ENCODE data around the gene AMOT.
A peak's percentile ranks its signal among the peaks of the same experiment; 100 is the strongest.

The AMOT gene

GRCh38 chrX:112841820-112842157, 1.2 kb upstream of the AMOT start:
- no peak for DNase-seq (ENCODE audit: low read depth)
- TF ChIP-seq CTCF (conservative IDR thresholded peaks at IDR 0.05; ENCODE audit: control insufficient read depth, insufficient read depth, low read depth, low read length): no peak

GRCh38 chrX:112841114-112841819, 636 bp upstream of the AMOT start:
- peak; percentile 75 for DNase-seq (ENCODE audit: low read depth)
- no peak for TF ChIP-seq CTCF (conservative IDR thresholded peaks at IDR 0.05; ENCODE audit: control insufficient read depth, insufficient read depth, low read depth, low read length)
- peak overlapping the region; percentile 51 for H3K4me3 ChIP-seq (ENCODE audit: control insufficient read depth, low read depth, low read length)

More at GRCh38 chrX:112841820-112842157, 1.2 kb upstream of the AMOT start:
- H3K4me3 ChIP-seq (ENCODE audit: control insufficient read depth, low read depth, low read length): peak overlapping the region; percentile 38

GRCh38 chrX:112839856-112840255, 775 bp downstream of the AMOT start:
- peak overlapping the region; percentile 51 for H3K4me3 ChIP-seq (ENCODE audit: control insufficient read depth, low read depth, low read length)
- TF ChIP-seq CTCF (conservative IDR thresholded peaks at IDR 0.05; ENCODE audit: control insufficient read depth, insufficient read depth, low read depth, low read length): no peak
- DNase-seq (ENCODE audit: low read depth): no peak

GRCh38 chrX:112837531-112837930, 3.1 kb downstream of the AMOT start:
- H3K4me3 ChIP-seq (ENCODE audit: control insufficient read depth, low read depth, low read length): no peak overlapping the region
- DNase-seq (ENCODE audit: low read depth): no peak
- no peak for TF ChIP-seq CTCF (conservative IDR thresholded peaks at IDR 0.05; ENCODE audit: control insufficient read depth, insufficient read depth, low read depth, low read length)

- H3K4me3 ChIP-seq (ENCODE audit: control insufficient read depth, low read depth, low read length): no peak overlapping the region
- no peak for TF ChIP-seq CTCF (conservative IDR thresholded peaks at IDR 0.05; ENCODE audit: control insufficient read depth, insufficient read depth, low read depth, low read length)
- no peak for DNase-seq (ENCODE audit: low read depth)
Measured at GRCh38 chrX:112835019-112835418, 5.6 kb downstream of the AMOT start.

- H3K4me3 ChIP-seq (ENCODE audit: control insufficient read depth, low read depth, low read length): no peak overlapping the region
- TF ChIP-seq CTCF (conservative IDR thresholded peaks at IDR 0.05; ENCODE audit: control insufficient read depth, insufficient read depth, low read depth, low read length): no peak
- peak; percentile 80 for DNase-seq (ENCODE audit: low read depth)
Measured at GRCh38 chrX:112834031-112834845, 6.4 kb downstream of the AMOT start.
